Astrocyte (in vitro differentiated cells and primary cell): ENCODE results near the gene BHLHE23. TPM values are rescaled to one million over a fixed set of nuclear protein-coding genes. Genes with fewer than 3 reads are reported as not detected.

ENCODE experiments used
- DNase-seq: peaks from one replicate; pipeline ENCODE4 v3.0.0-alpha.2; 2010; ENCODE audit warnings: low read depth
- FAIRE-seq: peaks from 2 replicates; lab custom pipeline; 2011; peaks lifted over from hg19 to GRCh38; lab: Jason Lieb, UNC
- H2AFZ ChIP-seq: 2 replicates; pipeline ENCODE4 v1.6.0; 2012; ENCODE audit warnings: low read depth, low read length, inconsistent platforms
- H3K27ac ChIP-seq: 2 replicates; pipeline ENCODE4 v1.5.1; 2011; ENCODE audit warnings: low read depth, low read length, inconsistent platforms
- H3K27me3 ChIP-seq: 2 replicates; pipeline ENCODE4 v1.6.0; 2011; ENCODE audit warnings: low read length, inconsistent platforms; ENCODE audit not compliant: insufficient read depth
- H3K36me3 ChIP-seq: 2 replicates; pipeline ENCODE4 v1.5.1; 2011; ENCODE audit warnings: low read length, inconsistent platforms; ENCODE audit not compliant: insufficient read depth
- H3K4me1 ChIP-seq: 2 replicates; pipeline ENCODE4 v1.5.1; 2011; ENCODE audit warnings: low read length, inconsistent platforms; ENCODE audit not compliant: insufficient read depth
- H3K4me2 ChIP-seq: 2 replicates; pipeline ENCODE4 v1.6.0; 2012; ENCODE audit warnings: low read length, inconsistent platforms
- H3K4me3 ChIP-seq: 2 replicates; pipeline ENCODE4 v1.5.1; 2011; ENCODE audit warnings: low read depth, mild to moderate bottlenecking, low read length, inconsistent platforms; ENCODE audit not compliant: insufficient read depth
- H3K79me2 ChIP-seq: 2 replicates; pipeline ENCODE4 v1.6.0; 2012; ENCODE audit warnings: mild to moderate bottlenecking, low read length, inconsistent platforms; ENCODE audit not compliant: insufficient read depth
- H3K9ac ChIP-seq: 2 replicates; pipeline ENCODE4 v1.6.0; 2012; ENCODE audit warnings: mild to moderate bottlenecking, low read length, inconsistent platforms
- H3K9me3 ChIP-seq: 2 replicates; pipeline ENCODE4 v1.5.1; 2012; ENCODE audit warnings: low read depth, mild to moderate bottlenecking, low read length, inconsistent platforms; ENCODE audit not compliant: insufficient read depth
- H4K20me1 ChIP-seq: 2 replicates; pipeline ENCODE4 v1.6.0; 2012; ENCODE audit warnings: low read length, inconsistent platforms; ENCODE audit not compliant: insufficient read depth
- H3K27ac Mint-ChIP-seq: one replicate; pipeline ENCODE4 v1.8.0; 2021; ENCODE audit warnings: mild to moderate bottlenecking, mixed read lengths; ENCODE audit not compliant: unreplicated experiment
- H3K27me3 Mint-ChIP-seq: one replicate; pipeline ENCODE4 v1.8.0; 2021; ENCODE audit warnings: low read depth, mixed read lengths; ENCODE audit not compliant: unreplicated experiment
- H3K36me3 Mint-ChIP-seq: one replicate; pipeline ENCODE4 v1.8.0; 2021; ENCODE audit warnings: low read depth, mixed read lengths; ENCODE audit not compliant: unreplicated experiment
- H3K4me1 Mint-ChIP-seq: one replicate; pipeline ENCODE4 v1.8.0; 2021; ENCODE audit warnings: low read depth, mixed read lengths; ENCODE audit not compliant: unreplicated experiment
- H3K4me3 Mint-ChIP-seq: one replicate; pipeline ENCODE4 v1.8.0; 2021; ENCODE audit warnings: mild to moderate bottlenecking, moderate library complexity, mixed read lengths; ENCODE audit not compliant: unreplicated experiment
- H3K9me3 Mint-ChIP-seq: one replicate; pipeline ENCODE4 v1.8.0; 2021; ENCODE audit warnings: mild to moderate bottlenecking, mixed read lengths; ENCODE audit not compliant: unreplicated experiment
- EZH2 ChIP-seq: IDR thresholded peaks from 2 replicates; pipeline ENCODE4 v1.6.1; 2012; ENCODE audit warnings: mild to moderate bottlenecking, low read length, inconsistent platforms; ENCODE audit not compliant: insufficient read depth
- total RNA-seq: library from RNA; stranded (reverse); gene quantifications from 2 replicates; pipeline ENCODE4 v1.2.1, GENCODE V29; 2021
- TF ChIP-seq, protein P1 (sequence below): IDR thresholded peaks from 2 replicates; pipeline ENCODE4 v1.5.1; 2011; ENCODE audit warnings: low read depth, mild to moderate bottlenecking, inconsistent platforms, low read length, moderate library complexity; ENCODE audit not compliant: insufficient read depth

Gene BHLHE23
- total RNA-seq, 1 donor from 2014 or later = not detected

DNA sequence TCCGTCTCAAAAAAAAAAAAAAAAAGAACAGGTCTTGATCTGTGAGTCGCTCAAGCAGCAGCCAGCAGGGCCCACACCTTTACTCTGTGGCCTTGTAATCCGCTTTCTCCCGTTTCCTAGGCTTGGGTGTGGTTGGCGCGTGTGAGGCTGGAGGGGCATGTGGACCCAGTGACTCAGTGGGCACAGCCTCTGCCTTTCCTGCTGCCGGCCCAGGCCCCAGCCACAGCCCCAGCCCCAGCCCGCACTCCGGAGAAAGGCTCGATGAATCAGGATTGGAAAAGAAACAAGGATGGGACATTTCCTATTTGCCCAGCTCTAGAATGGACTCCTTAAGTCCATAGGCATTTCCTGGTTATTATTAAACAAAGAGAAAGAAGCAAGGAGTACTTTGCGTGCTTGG, 4.3 kb downstream of the BHLHE23 start:
- H3K4me2 ChIP-seq = no peak overlapping the region
- H3K4me3 ChIP-seq = no peak overlapping the region
- H3K4me1 Mint-ChIP-seq = no peaks in the 10 kb centered on the region
- no peak overlapping the region for H3K27ac Mint-ChIP-seq
- no peaks in the 10 kb centered on the region for H3K4me1 ChIP-seq
- no peak overlapping the region for H2AFZ ChIP-seq
- no peaks in the 10 kb centered on the region for H3K36me3 ChIP-seq
- H3K9ac ChIP-seq = no peak overlapping the region
- no peak overlapping the region for H3K4me3 Mint-ChIP-seq
- FAIRE-seq = no peak
- no peak for DNase-seq
- H3K27ac ChIP-seq = no peak overlapping the region
- H3K79me2 ChIP-seq = no peaks in the 10 kb centered on the region
- peaks cover 9% of the 10 kb centered on the region for H3K9me3 Mint-ChIP-seq
- H3K27me3 ChIP-seq = peaks cover 75% of the 10 kb centered on the region
- peaks cover 3% of the 10 kb centered on the region for H3K36me3 Mint-ChIP-seq
- TF ChIP-seq, protein P1, sequence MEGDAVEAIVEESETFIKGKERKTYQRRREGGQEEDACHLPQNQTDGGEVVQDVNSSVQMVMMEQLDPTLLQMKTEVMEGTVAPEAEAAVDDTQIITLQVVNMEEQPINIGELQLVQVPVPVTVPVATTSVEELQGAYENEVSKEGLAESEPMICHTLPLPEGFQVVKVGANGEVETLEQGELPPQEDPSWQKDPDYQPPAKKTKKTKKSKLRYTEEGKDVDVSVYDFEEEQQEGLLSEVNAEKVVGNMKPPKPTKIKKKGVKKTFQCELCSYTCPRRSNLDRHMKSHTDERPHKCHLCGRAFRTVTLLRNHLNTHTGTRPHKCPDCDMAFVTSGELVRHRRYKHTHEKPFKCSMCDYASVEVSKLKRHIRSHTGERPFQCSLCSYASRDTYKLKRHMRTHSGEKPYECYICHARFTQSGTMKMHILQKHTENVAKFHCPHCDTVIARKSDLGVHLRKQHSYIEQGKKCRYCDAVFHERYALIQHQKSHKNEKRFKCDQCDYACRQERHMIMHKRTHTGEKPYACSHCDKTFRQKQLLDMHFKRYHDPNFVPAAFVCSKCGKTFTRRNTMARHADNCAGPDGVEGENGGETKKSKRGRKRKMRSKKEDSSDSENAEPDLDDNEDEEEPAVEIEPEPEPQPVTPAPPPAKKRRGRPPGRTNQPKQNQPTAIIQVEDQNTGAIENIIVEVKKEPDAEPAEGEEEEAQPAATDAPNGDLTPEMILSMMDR = no peak
- no peak for TF ChIP-seq EZH2
- H3K27me3 Mint-ChIP-seq = peaks cover 70% of the 10 kb centered on the region
- H3K9me3 ChIP-seq = no peaks in the 10 kb centered on the region
- H4K20me1 ChIP-seq = peaks cover 5% of the 10 kb centered on the region

DNA sequence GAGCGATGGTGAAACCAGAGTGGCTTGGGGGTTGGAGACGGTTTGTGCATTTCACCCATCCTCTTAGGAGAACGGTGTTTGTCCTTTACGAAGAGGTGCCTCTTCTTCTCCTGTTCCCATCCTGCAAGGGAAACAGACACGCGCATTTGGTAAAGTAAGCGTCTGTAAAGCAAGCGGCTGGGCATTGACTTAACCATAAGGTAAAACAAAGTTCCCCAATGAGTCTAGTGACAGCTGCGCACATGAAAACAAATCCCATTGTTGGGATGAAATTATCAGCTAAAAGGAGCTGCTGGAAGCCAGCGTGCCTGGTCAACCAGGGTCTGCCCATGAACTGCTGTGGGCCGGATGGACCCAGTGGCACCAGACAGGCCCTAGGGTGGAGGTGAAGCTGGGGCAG, 5.8 kb downstream of the BHLHE23 start:
- FAIRE-seq (no peak), DNase-seq (no peak)
- Mint-ChIP-seq H3K9me3 (peaks cover 9% of the 10 kb centered on the region), H3K27me3 (peaks cover 83% of the 10 kb centered on the region), H3K36me3 (peaks cover 3% of the 10 kb centered on the region), H3K27ac (no peak overlapping the region), H3K4me1 (no peaks in the 10 kb centered on the region), H3K4me3 (no peak overlapping the region)
- Histone ChIP-seq H3K4me1 (no peaks in the 10 kb centered on the region), H2AFZ (no peak overlapping the region), H3K79me2 (no peaks in the 10 kb centered on the region), H4K20me1 (peaks cover 5% of the 10 kb centered on the region), H3K27me3 (peaks cover 66% of the 10 kb centered on the region), H3K9me3 (no peaks in the 10 kb centered on the region), H3K4me2 (no peak overlapping the region), H3K9ac (no peak overlapping the region), H3K4me3 (no peak overlapping the region), H3K36me3 (no peaks in the 10 kb centered on the region), H3K27ac (no peak overlapping the region)
- TF ChIP-seq, protein P1 = no peak
- TF ChIP-seq EZH2 = no peak

GRCh38 chr20:63000036-63000435, 6.7 kb downstream of the BHLHE23 start:
- TF ChIP-seq, protein P1 = no peak
- TF ChIP-seq EZH2 = no peak
- peaks cover 62% of the 10 kb centered on the region for H3K27me3 ChIP-seq
- no peak for DNase-seq
- Mint-ChIP-seq H3K4me1 (no peaks in the 10 kb centered on the region), H3K27ac (no peak overlapping the region), H3K9me3 (peaks cover 9% of the 10 kb centered on the region), H3K36me3 (peaks cover 3% of the 10 kb centered on the region), H3K4me3 (no peak overlapping the region), H3K27me3 (peaks cover 90% of the 10 kb centered on the region)
- no peak overlapping the region for H3K27ac ChIP-seq
- FAIRE-seq = no peak
- peaks cover 5% of the 10 kb centered on the region for H4K20me1 ChIP-seq
- no peak overlapping the region for H2AFZ ChIP-seq
- H3K4me1 ChIP-seq = no peaks in the 10 kb centered on the region
- no peak overlapping the region for H3K4me3 ChIP-seq
- no peaks in the 10 kb centered on the region for H3K9me3 ChIP-seq
- H3K36me3 ChIP-seq = no peaks in the 10 kb centered on the region
- no peak overlapping the region for H3K9ac ChIP-seq
- H3K79me2 ChIP-seq = no peaks in the 10 kb centered on the region
- H3K4me2 ChIP-seq = no peak overlapping the region
